ENCODE results near the gene FTL.

DNA sequence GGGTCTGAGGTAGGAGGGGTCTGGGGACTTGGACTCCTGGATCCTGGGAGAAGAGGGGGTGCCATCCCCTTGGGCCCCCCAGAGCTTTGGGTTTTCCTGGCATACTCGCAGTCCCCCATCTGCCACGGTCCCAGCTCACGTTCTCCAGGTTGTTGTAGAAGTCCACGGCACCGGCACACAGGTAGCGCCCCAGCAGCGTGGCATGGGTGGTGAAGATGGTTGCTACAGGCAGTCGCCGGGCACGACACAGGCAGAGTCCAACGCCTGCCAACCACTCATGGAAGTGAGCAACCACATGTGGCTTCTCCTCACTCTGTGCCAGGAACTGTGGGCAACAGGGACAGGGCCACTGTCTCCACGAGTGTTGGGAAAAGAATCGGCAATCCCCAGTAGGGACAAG, 20.6 kb downstream of the FTL start:
- TF ChIP-seq POLR2A (IDR thresholded peaks at IDR 0.05; ENCODE audit: low read depth, low read length) = no peak
- no peak for TF ChIP-seq TAF1 (IDR thresholded peaks at IDR 0.05; ENCODE audit: low read depth, low read length)
- TF ChIP-seq SPI1 (IDR thresholded peaks at IDR 0.05; ENCODE audit: low read depth, low read length) = no peak
- no peak for TF ChIP-seq POLR2AphosphoS5 (IDR thresholded peaks at IDR 0.05; ENCODE audit: low read depth, low read length)
- TF ChIP-seq POU2F2 (IDR thresholded peaks at IDR 0.05; ENCODE audit: low read depth, low read length) = no peak
- TF ChIP-seq PAX5 (IDR thresholded peaks at IDR 0.05; ENCODE audit: insufficient read depth, low read length, severe bottlenecking) = no peak
